ENCODE measurements around the gene TSPAN31. TPM values are rescaled to one million over a fixed set of nuclear protein-coding genes. Genes with fewer than 3 reads are reported as not detected.

TSPAN31 gene
- polyA plus RNA-seq, 1 donor (not counting 4 experiments of a cell fraction or from before 2014, with no cell fraction given), result 47.7 TPM

GRCh38 chr12:57708296-57708695 lies 36.5 kb upstream of the TSPAN31 start:
- no peak for DNase-seq (ENCODE audit: low read depth, low spot score)
- FAIRE-seq, result no peak
- no peaks in the 10 kb centered on the region for H3K9me3 ChIP-seq (ENCODE audit: control insufficient read depth, low read depth, low read length)

GRCh38 chr12:57712701-57713100 lies 32.1 kb upstream of the TSPAN31 start:
- no peak for FAIRE-seq

More at GRCh38 chr12:57708296-57708695, 36.5 kb upstream of the TSPAN31 start:
- Histone ChIP-seq H3K27me3 (ENCODE audit: control insufficient read depth, extremely low read depth, insufficient read depth, low read length) (no peaks in the 10 kb centered on the region), H3K4me2 (ENCODE audit: control insufficient read depth, extremely low read depth, insufficient read depth, low read depth, low read length) (no peak overlapping the region), H3K4me3 (ENCODE audit: control insufficient read depth in 2 of 3, extremely low read depth in 1 of 3, insufficient read depth in 2 of 3, low read depth in 1 of 3, low read length in 3 of 3) (no peak overlapping the region), H3K79me2 (ENCODE audit: control insufficient read depth, insufficient read depth, low read length) (no peaks in the 10 kb centered on the region), H3K9me1 (ENCODE audit: control insufficient read depth, extremely low read depth, insufficient read depth, low read length) (no peaks in the 10 kb centered on the region), H3K27ac (ENCODE audit: control insufficient read depth, insufficient read depth, low read length) (no peak overlapping the region), H3K36me3 (ENCODE audit: control insufficient read depth in 2 of 2, extremely low read depth in 1 of 2, insufficient read depth in 2 of 2, low read length in 2 of 2) (peaks cover 0 to 6% of the 10 kb centered on the region in 2 experiments), H4K20me1 (ENCODE audit: control insufficient read depth, extremely low read depth, insufficient read depth, low read length) (no peaks in the 10 kb centered on the region), H2AFZ (ENCODE audit: control insufficient read depth, low read length) (no peak overlapping the region), H3K4me1 (ENCODE audit: control insufficient read depth, extremely low read depth, insufficient read depth, low read length) (no peaks in the 10 kb centered on the region), H3K9ac (ENCODE audit: control insufficient read depth, extremely low read depth, insufficient read depth, low read length) (no peak overlapping the region)
- TF ChIP-seq EZH2 (IDR thresholded peaks at IDR 0.05; ENCODE audit: low read length), result no peak
- no peak for TF ChIP-seq CTCF (optimal IDR thresholded peaks at IDR 0.05 in 1 of 3, IDR thresholded peaks at IDR 0.05 in 1 of 3, conservative IDR thresholded peaks at IDR 0.05 in 1 of 3; ENCODE audit: extremely low read depth in 1 of 3, insufficient read depth in 2 of 3, low read length in 3 of 3)
- dilution Hi-C loops (cut with MboI; ENCODE audit: extremely low pct_ligation_motif_present, low sequenced_read_pairs), result no loop called here

More at GRCh38 chr12:57712701-57713100, 32.1 kb upstream of the TSPAN31 start:
- H3K27me3 ChIP-seq (ENCODE audit: control insufficient read depth, extremely low read depth, insufficient read depth, low read length), result no peaks in the 10 kb centered on the region
- no peak for DNase-seq (ENCODE audit: low read depth, low spot score)
- H2AFZ ChIP-seq (ENCODE audit: control insufficient read depth, low read length), result no peak overlapping the region
- H3K4me1 ChIP-seq (ENCODE audit: control insufficient read depth, extremely low read depth, insufficient read depth, low read length), result no peaks in the 10 kb centered on the region
- H3K27ac ChIP-seq (ENCODE audit: control insufficient read depth, insufficient read depth, low read length), result no peak overlapping the region
- no peak overlapping the region for H3K4me2 ChIP-seq (ENCODE audit: control insufficient read depth, extremely low read depth, insufficient read depth, low read depth, low read length)
- H3K36me3 ChIP-seq (ENCODE audit: control insufficient read depth in 2 of 2, extremely low read depth in 1 of 2, insufficient read depth in 2 of 2, low read length in 2 of 2), result peaks cover 4 to 5% of the 10 kb centered on the region in 2 experiments
- H4K20me1 ChIP-seq (ENCODE audit: control insufficient read depth, extremely low read depth, insufficient read depth, low read length), result no peaks in the 10 kb centered on the region
- no peaks in the 10 kb centered on the region for H3K9me3 ChIP-seq (ENCODE audit: control insufficient read depth, low read depth, low read length)
- no peak for TF ChIP-seq CTCF (optimal IDR thresholded peaks at IDR 0.05 in 1 of 3, IDR thresholded peaks at IDR 0.05 in 1 of 3, conservative IDR thresholded peaks at IDR 0.05 in 1 of 3; ENCODE audit: extremely low read depth in 1 of 3, insufficient read depth in 2 of 3, low read length in 3 of 3)
- TF ChIP-seq EZH2 (IDR thresholded peaks at IDR 0.05; ENCODE audit: low read length), result no peak
- H3K9me1 ChIP-seq (ENCODE audit: control insufficient read depth, extremely low read depth, insufficient read depth, low read length), result no peaks in the 10 kb centered on the region
- H3K79me2 ChIP-seq (ENCODE audit: control insufficient read depth, insufficient read depth, low read length), result no peaks in the 10 kb centered on the region
- no peak overlapping the region for H3K9ac ChIP-seq (ENCODE audit: control insufficient read depth, extremely low read depth, insufficient read depth, low read length)
- dilution Hi-C loops (cut with MboI; ENCODE audit: extremely low pct_ligation_motif_present, low sequenced_read_pairs), result no loop called here
- no peak overlapping the region for H3K4me3 ChIP-seq (ENCODE audit: control insufficient read depth in 2 of 3, extremely low read depth in 1 of 3, insufficient read depth in 2 of 3, low read depth in 1 of 3, low read length in 3 of 3)

Measured in keratinocyte (primary cell).